GM18499 (cell line): ENCODE measurements around the gene APCS.

Source experiments
- ATAC-seq: cut with Tn5 transposase; IDR thresholded peaks from one replicate; pipeline ENCODE4 v1.9.1; 2021; ENCODE audit warnings: moderate number of reproducible peaks; ENCODE audit not compliant: insufficient read depth, unreplicated experiment

The APCS gene

GRCh38 chr1:159587461-159587951, at the start of gene APCS:
Gene APCS, plus strand, starts transcription at chr1:159587826. Its CDS starts 96 bp downstream, at chr1:159587922.
- ATAC-seq: no peak

GRCh38 chr1:159548126-159548525, 39.5 kb upstream of the APCS start:
- ATAC-seq: no peak

GRCh38 chr1:159554261-159554660, 33.4 kb upstream of the APCS start:
- no peak for ATAC-seq

GRCh38 chr1:159554696-159555095, 32.9 kb upstream of the APCS start:
- ATAC-seq: no peak

GRCh38 chr1:159556931-159557369, 30.7 kb upstream of the APCS start:
- no peak for ATAC-seq

- no peak for ATAC-seq
Measured at GRCh38 chr1:159560599-159560998, 27.0 kb upstream of the APCS start.

GRCh38 chr1:159561497-159561896, 26.1 kb upstream of the APCS start:
- no peak for ATAC-seq

- no peak for ATAC-seq
Measured at GRCh38 chr1:159562680-159563079, 24.9 kb upstream of the APCS start.

- no peak for ATAC-seq
Measured at GRCh38 chr1:159577446-159577845, 10.2 kb upstream of the APCS start.

- no peak for ATAC-seq
Measured at GRCh38 chr1:159580340-159580739, 7.3 kb upstream of the APCS start.

GRCh38 chr1:159581422-159581821, 6.2 kb upstream of the APCS start:
- ATAC-seq: no peak

- ATAC-seq: no peak
Measured at GRCh38 chr1:159584536-159584935, 3.1 kb upstream of the APCS start.

GRCh38 chr1:159591981-159592380, 4.4 kb downstream of the APCS start:
- no peak for ATAC-seq

GRCh38 chr1:159594625-159595405, 7.2 kb downstream of the APCS start:
- ATAC-seq: no peak

GRCh38 chr1:159598196-159598595, 10.6 kb downstream of the APCS start:
- no peak for ATAC-seq

GRCh38 chr1:159600894-159601293, 13.3 kb downstream of the APCS start:
- no peak for ATAC-seq

- no peak for ATAC-seq
Measured at GRCh38 chr1:159602501-159602999, 14.9 kb downstream of the APCS start.

- ATAC-seq: no peak
Measured at GRCh38 chr1:159612211-159612885, 24.7 kb downstream of the APCS start.

GRCh38 chr1:159632922-159633321, 45.3 kb downstream of the APCS start:
- no peak for ATAC-seq
